Measurements from ENCODE around the gene CDK9.
A peak's percentile ranks its signal among the peaks of the same experiment; 100 is the strongest.

Gene CDK9

GRCh38 chr9:127790094-127790855 lies 4.4 kb downstream of the CDK9 start:
- TF ChIP-seq FOXP2 (optimal IDR thresholded peaks at IDR 0.05; ENCODE audit: borderline replicate concordance, extremely low read depth, extremely low read length, insufficient read depth) = no peak
- no peak for TF ChIP-seq SIN3A (IDR thresholded peaks at IDR 0.05; ENCODE audit: borderline replicate concordance, insufficient read depth, low read length)
- no peak for TF ChIP-seq REST (IDR thresholded peaks at IDR 0.05; ENCODE audit: insufficient read depth in 1 of 2, low read depth in 2 of 2, low read length in 2 of 2)
- no peak for TF ChIP-seq POLR2AphosphoS5 (IDR thresholded peaks at IDR 0.05; ENCODE audit: low read depth, low read length)
- no peak for TF ChIP-seq TAF1 (IDR thresholded peaks at IDR 0.05; ENCODE audit: borderline replicate concordance, insufficient read depth, low read length)

DNA sequence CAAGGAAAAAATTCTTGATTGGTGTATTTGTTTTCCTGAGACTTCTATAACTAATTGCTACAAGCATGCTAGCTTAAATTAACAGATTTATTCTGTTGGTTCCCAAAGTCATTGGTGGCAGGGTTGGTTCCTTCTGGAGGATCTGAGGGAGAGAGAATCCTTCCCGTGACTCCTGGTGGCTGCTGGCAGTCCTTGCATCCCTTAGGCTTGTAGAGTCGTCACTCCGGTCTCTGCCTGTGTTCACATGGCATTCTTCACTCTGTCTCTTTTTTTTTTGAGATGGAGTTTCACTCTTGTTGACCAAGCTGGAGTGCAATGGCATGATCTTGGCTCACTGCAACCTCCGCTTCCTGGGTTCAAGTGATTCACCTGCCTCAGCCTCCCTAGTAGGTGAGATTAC lies 5.3 kb downstream of the CDK9 start:
- no peak for TF ChIP-seq SIN3A (IDR thresholded peaks at IDR 0.05; ENCODE audit: borderline replicate concordance, insufficient read depth, low read length)
- no peak for TF ChIP-seq FOXP2 (optimal IDR thresholded peaks at IDR 0.05; ENCODE audit: borderline replicate concordance, extremely low read depth, extremely low read length, insufficient read depth)
- no peak for TF ChIP-seq POLR2AphosphoS5 (IDR thresholded peaks at IDR 0.05; ENCODE audit: low read depth, low read length)
- no peak for TF ChIP-seq TAF1 (IDR thresholded peaks at IDR 0.05; ENCODE audit: borderline replicate concordance, insufficient read depth, low read length)
- no peak for TF ChIP-seq REST (IDR thresholded peaks at IDR 0.05; ENCODE audit: insufficient read depth in 1 of 2, low read depth in 2 of 2, low read length in 2 of 2)

DNA sequence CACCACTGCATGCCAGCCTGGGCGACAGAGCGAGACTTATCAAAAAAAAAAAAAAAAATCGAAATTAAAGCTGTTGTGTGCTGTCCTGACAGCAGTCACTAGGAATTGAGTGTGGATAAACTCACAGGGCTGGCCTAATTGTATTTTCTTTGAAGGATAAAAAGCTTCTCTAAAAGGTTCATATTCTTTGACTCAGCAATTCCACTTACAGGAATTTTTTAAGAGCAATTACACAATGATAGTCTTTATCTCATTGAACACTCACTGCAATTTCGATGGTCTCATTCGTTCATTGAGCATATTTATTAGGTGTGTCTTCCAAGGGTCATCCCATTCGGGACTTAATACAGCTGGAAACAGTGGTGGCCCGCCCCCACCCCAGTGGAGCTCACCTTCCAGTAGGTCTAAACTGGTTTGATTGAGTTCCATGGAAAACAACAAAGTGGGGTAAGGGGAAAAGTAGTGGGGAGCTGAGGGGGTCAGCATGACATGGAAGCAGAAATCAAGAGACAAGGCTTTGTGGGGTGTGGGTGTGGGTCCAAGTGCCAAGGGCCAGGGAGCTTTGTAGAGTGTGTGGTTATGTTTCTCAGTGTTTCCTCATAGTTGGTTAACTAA lies 6.7 kb downstream of the CDK9 start:
- no peak for TF ChIP-seq FOXP2 (optimal IDR thresholded peaks at IDR 0.05; ENCODE audit: borderline replicate concordance, extremely low read depth, extremely low read length, insufficient read depth)
- TF ChIP-seq TAF1 (IDR thresholded peaks at IDR 0.05; ENCODE audit: borderline replicate concordance, insufficient read depth, low read length) = no peak
- no peak for TF ChIP-seq REST (IDR thresholded peaks at IDR 0.05; ENCODE audit: insufficient read depth in 1 of 2, low read depth in 2 of 2, low read length in 2 of 2)
- no peak for TF ChIP-seq SIN3A (IDR thresholded peaks at IDR 0.05; ENCODE audit: borderline replicate concordance, insufficient read depth, low read length)
- TF ChIP-seq POLR2AphosphoS5 (IDR thresholded peaks at IDR 0.05; ENCODE audit: low read depth, low read length) = no peak

DNA sequence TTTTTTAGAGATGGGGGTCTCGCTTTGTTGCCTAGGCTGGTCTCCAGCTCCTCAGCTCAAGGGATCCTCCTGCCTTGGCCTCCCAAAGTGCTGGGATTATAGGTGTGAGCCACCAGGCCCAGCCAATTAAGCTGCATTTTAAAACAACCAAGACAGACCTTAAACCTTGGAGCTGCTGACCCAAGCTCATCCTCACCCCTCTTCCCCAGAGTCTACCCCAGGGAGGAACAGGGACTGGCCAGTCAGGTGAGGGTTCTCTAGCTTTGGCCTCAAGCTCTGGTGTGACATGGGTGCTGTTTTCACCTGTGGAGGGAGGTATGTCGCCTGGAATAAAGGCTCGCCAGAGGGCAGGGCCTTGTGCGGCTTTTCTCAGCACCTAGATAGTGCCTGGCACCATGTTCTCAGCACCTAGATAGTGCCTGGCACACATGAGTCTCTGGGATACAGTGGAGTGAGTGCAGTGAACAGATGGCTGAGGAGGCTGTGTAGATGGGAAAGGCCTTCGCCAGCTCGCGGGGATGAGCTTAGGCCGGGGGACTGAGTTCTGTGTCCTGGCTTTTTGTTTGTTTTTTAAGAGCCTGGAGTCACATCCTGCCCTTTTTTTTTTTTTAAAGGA lies 7.4 kb downstream of the CDK9 start:
- TF ChIP-seq SIN3A (IDR thresholded peaks at IDR 0.05; ENCODE audit: borderline replicate concordance, insufficient read depth, low read length) (no peak), REST (IDR thresholded peaks at IDR 0.05; ENCODE audit: insufficient read depth in 1 of 2, low read depth in 2 of 2, low read length in 2 of 2) (no peak), TAF1 (IDR thresholded peaks at IDR 0.05; ENCODE audit: borderline replicate concordance, insufficient read depth, low read length) (no peak), POLR2AphosphoS5 (IDR thresholded peaks at IDR 0.05; ENCODE audit: low read depth, low read length) (peak; percentile 59; the same call in 1 of the 2 replicates), FOXP2 (optimal IDR thresholded peaks at IDR 0.05; ENCODE audit: borderline replicate concordance, extremely low read depth, extremely low read length, insufficient read depth) (no peak)

All from PFSK-1 (cell line).